SJSA1 (cell line): ENCODE measurements around the gene TMEM130. TPM values are rescaled to one million over a fixed set of nuclear protein-coding genes. Genes with fewer than 3 reads are reported as not detected.
"Not testable (repeated sequence)": the region's sequence is repeated elsewhere in the genome, so short reads cannot be mapped to it uniquely, and the experiment has no call there.

Experiments used
- DNase-seq, 2 experiments: peaks; one replicate each; pipeline ENCODE4 v3.0.0-alpha.2; 2015 to 2020; ENCODE audit warnings: low spot score in 2 of 2, low read depth in 1 of 2
- H3K27ac ChIP-seq: fragments of 250-450 bp; sonication (Bioruptor Pico); 2 replicates; pipeline ENCODE4 v1.5.1; 2020; ENCODE audit warnings: mild to moderate bottlenecking, moderate library complexity
- H3K27me3 ChIP-seq: fragments of 250-450 bp; sonication (Bioruptor Pico); replicated peaks from 2 replicates; pipeline ENCODE4 v1.5.1; 2020; ENCODE audit warnings: mild to moderate bottlenecking, moderate library complexity
- H3K36me3 ChIP-seq: fragments of 250-450 bp; sonication (Bioruptor Pico); 2 replicates; pipeline ENCODE4 v1.5.1; 2020; ENCODE audit warnings: mild to moderate bottlenecking
- H3K4me1 ChIP-seq: fragments of 250-450 bp; sonication (Bioruptor Pico); replicated peaks from 2 replicates; pipeline ENCODE4 v1.6.1; 2021; ENCODE audit warnings: mild to moderate bottlenecking
- H3K4me3 ChIP-seq: fragments of 250-450 bp; sonication (Bioruptor Pico); 2 replicates; pipeline ENCODE4 v1.5.1; 2020; ENCODE audit warnings: mild to moderate bottlenecking
- H3K9me3 ChIP-seq: fragments of 250-450 bp; sonication (Bioruptor Pico); replicated peaks from 2 replicates; pipeline ENCODE4 v1.5.1; 2020; ENCODE audit warnings: mild to moderate bottlenecking
- total RNA-seq: library from RNA; depleted of rRNA; stranded (reverse); fragments of >200 nt; shearing (Covaris generic); gene quantifications from 2 replicates; pipeline ENCODE4 v1.2.3, GENCODE V29; 2014

Gene TMEM130
- total RNA-seq, 1 experiment from 2014 or later: 1.1 TPM

GRCh38 chr7:98884416-98884815, 14.6 kb upstream of the TMEM130 start:
- H3K27ac ChIP-seq: no peak overlapping the region
- no peaks in the 10 kb centered on the region for H3K9me3 ChIP-seq
- H3K36me3 ChIP-seq: peaks cover 76% of the 10 kb centered on the region

GRCh38 chr7:98881561-98882315, 11.9 kb upstream of the TMEM130 start:
- H3K27ac ChIP-seq: no peak overlapping the region
- peaks cover 68% of the 10 kb centered on the region for H3K36me3 ChIP-seq

More at GRCh38 chr7:98884416-98884815, 14.6 kb upstream of the TMEM130 start:
- no peak for DNase-seq
- H3K4me1 ChIP-seq: peaks cover 6% of the 10 kb centered on the region
- H3K4me3 ChIP-seq: no peak overlapping the region
- no peaks in the 10 kb centered on the region for H3K27me3 ChIP-seq

GRCh38 chr7:98880485-98880884, 10.7 kb upstream of the TMEM130 start:
- no peaks in the 10 kb centered on the region for H3K27me3 ChIP-seq
- H3K9me3 ChIP-seq: peaks cover 4% of the 10 kb centered on the region; the same call in 1 of the 2 replicates
- no peak overlapping the region for H3K4me3 ChIP-seq
- H3K27ac ChIP-seq: no peak overlapping the region
- H3K4me1 ChIP-seq: peaks cover 16% of the 10 kb centered on the region
- peaks cover 61% of the 10 kb centered on the region for H3K36me3 ChIP-seq
- DNase-seq: no peak

More at GRCh38 chr7:98881561-98882315, 11.9 kb upstream of the TMEM130 start:
- peaks cover 4% of the 10 kb centered on the region; the same call in 1 of the 2 replicates for H3K9me3 ChIP-seq
- peaks cover 16% of the 10 kb centered on the region for H3K4me1 ChIP-seq
- no peaks in the 10 kb centered on the region for H3K27me3 ChIP-seq
- no peak for DNase-seq
- no peak overlapping the region for H3K4me3 ChIP-seq

- no peak for DNase-seq
- Histone ChIP-seq H3K4me3 (peak overlapping the region; percentile 100), H3K4me1 (peaks cover 16% of the 10 kb centered on the region), H3K36me3 (peaks cover 58% of the 10 kb centered on the region), H3K27ac (no peak overlapping the region), H3K27me3 (no peaks in the 10 kb centered on the region), H3K9me3 (peaks cover 4% of the 10 kb centered on the region; the same call in 1 of the 2 replicates)
Measured at GRCh38 chr7:98879979-98880315, 10.1 kb upstream of the TMEM130 start.

GRCh38 chr7:98879198-98879978, 9.6 kb upstream of the TMEM130 start:
- H3K27ac ChIP-seq: peak overlapping the region; percentile 78
- DNase-seq: no peak
- no peaks in the 10 kb centered on the region for H3K27me3 ChIP-seq
- peak overlapping the region; percentile 100 for H3K4me3 ChIP-seq
- H3K4me1 ChIP-seq: peaks cover 16% of the 10 kb centered on the region
- peaks cover 53% of the 10 kb centered on the region for H3K36me3 ChIP-seq
- peaks cover 4% of the 10 kb centered on the region; the same call in 1 of the 2 replicates for H3K9me3 ChIP-seq

GRCh38 chr7:98878365-98879197, 8.8 kb upstream of the TMEM130 start, which contains the start of gene TRRAP:
Gene TRRAP, plus strand, starts transcription at chr7:98878532. Its CDS starts 2,619 bp downstream, at chr7:98881151.
- peaks cover 16% of the 10 kb centered on the region for H3K4me1 ChIP-seq
- H3K9me3 ChIP-seq: peaks cover 4% of the 10 kb centered on the region; the same call in 1 of the 2 replicates
- peak within 1 kb of the TSS; percentile 100 for H3K4me3 ChIP-seq
- DNase-seq: peak; percentile 64 to 78
- H3K27me3 ChIP-seq: no peaks in the 10 kb centered on the region
- H3K36me3 ChIP-seq: peaks cover 45% of the 10 kb centered on the region
- peak within 1 kb of the TSS; percentile 78 for H3K27ac ChIP-seq

- H3K4me3 ChIP-seq: peak overlapping the region; percentile 100
- peaks cover 38% of the 10 kb centered on the region for H3K36me3 ChIP-seq
- H3K4me1 ChIP-seq: peaks cover 16% of the 10 kb centered on the region
- H3K9me3 ChIP-seq: peaks cover 4% of the 10 kb centered on the region; the same call in 1 of the 2 replicates
- no peak overlapping the region for H3K27ac ChIP-seq
- DNase-seq: no peak
- no peaks in the 10 kb centered on the region for H3K27me3 ChIP-seq
Measured at GRCh38 chr7:98877692-98878364, 8.0 kb upstream of the TMEM130 start.

GRCh38 chr7:98877146-98877545, 7.3 kb upstream of the TMEM130 start:
- Histone ChIP-seq H3K4me1 (peaks cover 16% of the 10 kb centered on the region), H3K27ac (no peak overlapping the region), H3K36me3 (peaks cover 31% of the 10 kb centered on the region), H3K4me3 (no peak overlapping the region), H3K27me3 (no peaks in the 10 kb centered on the region), H3K9me3 (peaks cover 4% of the 10 kb centered on the region; the same call in 1 of the 2 replicates)
- no peak for DNase-seq

GRCh38 chr7:98875501-98875900, 5.7 kb upstream of the TMEM130 start:
- no peak overlapping the region for H3K4me3 ChIP-seq
- H3K27me3 ChIP-seq: no peaks in the 10 kb centered on the region
- H3K36me3 ChIP-seq: peaks cover 14% of the 10 kb centered on the region
- H3K9me3 ChIP-seq: peaks cover 4% of the 10 kb centered on the region; the same call in 1 of the 2 replicates
- peak in 1 of 2 experiments; percentile 31 for DNase-seq
- peaks cover 19% of the 10 kb centered on the region for H3K4me1 ChIP-seq
- H3K27ac ChIP-seq: no peak overlapping the region

GRCh38 chr7:98874942-98875341, 5.1 kb upstream of the TMEM130 start:
- Histone ChIP-seq H3K27me3 (no peaks in the 10 kb centered on the region), H3K9me3 (peaks cover 4% of the 10 kb centered on the region; the same call in 1 of the 2 replicates), H3K4me1 (peaks cover 21% of the 10 kb centered on the region), H3K27ac (no peak overlapping the region), H3K36me3 (peaks cover 12% of the 10 kb centered on the region), H3K4me3 (no peak overlapping the region)
- no peak for DNase-seq

GRCh38 chr7:98873610-98874009, 3.8 kb upstream of the TMEM130 start:
- peaks cover 20% of the 10 kb centered on the region for H3K4me1 ChIP-seq
- H3K36me3 ChIP-seq, H3K9me3 ChIP-seq, DNase-seq, H3K27ac ChIP-seq, H3K27me3 ChIP-seq, H3K4me3 ChIP-seq: not testable (repeated sequence)

- peak in 1 of 2 experiments; percentile 33 for DNase-seq
- Histone ChIP-seq H3K4me1 (peaks cover 13% of the 10 kb centered on the region), H3K27me3 (no peaks in the 10 kb centered on the region), H3K4me3 (no peak overlapping the region), H3K9me3 (no peaks in the 10 kb centered on the region; the same call in 1 of the 2 replicates), H3K27ac (no peak overlapping the region), H3K36me3 (no peaks in the 10 kb centered on the region)
Measured at GRCh38 chr7:98872328-98872924, 2.6 kb upstream of the TMEM130 start.
